HepG2 (cell line): ENCODE measurements around the gene HNRNPA2B1. TPM values are rescaled to one million over a fixed set of nuclear protein-coding genes. Genes with fewer than 3 reads are reported as not detected.

ENCODE experiments used
- ERF ChIP-seq: IDR thresholded peaks from 2 replicates; pipeline ENCODE4 v1.6.1; 2018; ENCODE audit warnings: missing biosample characterization, missing genetic modification reagents
- GPBP1L1 ChIP-seq: sonication (generic); formaldehyde crosslinking; IDR thresholded peaks from 2 replicates; pipeline ENCODE4 v1.5.0; 2020; ENCODE audit warnings: mild to moderate bottlenecking, missing genetic modification reagents
- MEF2D ChIP-seq: sonication (generic); formaldehyde crosslinking; IDR thresholded peaks from 2 replicates; pipeline ENCODE4 v1.5.1; 2020; ENCODE audit warnings: mild to moderate bottlenecking, missing genetic modification reagents
- NFIB ChIP-seq: sonication (generic); formaldehyde crosslinking; IDR thresholded peaks from 2 replicates; pipeline ENCODE4 v1.9.0; 2021; ENCODE audit warnings: missing genetic modification reagents, mild to moderate bottlenecking, borderline replicate concordance
- NFIC ChIP-seq: IDR thresholded peaks from 2 replicates; pipeline ENCODE4 v1.6.1; 2012; ENCODE audit warnings: mild to moderate bottlenecking, low read length, inconsistent platforms
- POLR2G ChIP-seq: fragments of 200-400 bp; formaldehyde crosslinking; IDR thresholded peaks from 2 replicates; pipeline ENCODE4 v1.6.1; 2018; ENCODE audit warnings: mild to moderate bottlenecking, low read depth, low read length, moderate library complexity
- PRMT3 ChIP-seq: sonication (generic); formaldehyde crosslinking; IDR thresholded peaks from 2 replicates; pipeline ENCODE4 v1.8.1; 2022; ENCODE audit warnings: low read depth, mild to moderate bottlenecking, moderate library complexity, missing genetic modification reagents, borderline replicate concordance
- SKI ChIP-seq: fragments of 450-650 bp; IDR thresholded peaks from one replicate; pipeline ENCODE4 v1.6.1; 2018; ENCODE audit warnings: mild to moderate bottlenecking; ENCODE audit not compliant: partially characterized antibody
- SMAD3 ChIP-seq: sonication (generic); formaldehyde crosslinking; IDR thresholded peaks from 2 replicates; pipeline ENCODE4 v1.4.0; 2020; ENCODE audit warnings: missing genetic modification reagents
- THRA ChIP-seq: sonication (generic); formaldehyde crosslinking; IDR thresholded peaks from 2 replicates; pipeline ENCODE4 v1.4.0; 2020; ENCODE audit warnings: missing genetic modification reagents, borderline replicate concordance
- ZNF292 ChIP-seq: sonication (generic); formaldehyde crosslinking; IDR thresholded peaks from 2 replicates; pipeline ENCODE4 v1.8.1; 2022; ENCODE audit warnings: mild to moderate bottlenecking, low read depth, missing genetic modification reagents, borderline replicate concordance
- ZNF431 ChIP-seq: sonication (generic); formaldehyde crosslinking; IDR thresholded peaks from 2 replicates; pipeline ENCODE4 v1.9.0; 2022; ENCODE audit warnings: missing genetic modification reagents, low read depth, mild to moderate bottlenecking, borderline replicate concordance
- ZNF605 ChIP-seq: sonication (generic); formaldehyde crosslinking; IDR thresholded peaks from 2 replicates; pipeline ENCODE4 v1.8.0; 2022; ENCODE audit warnings: mild to moderate bottlenecking, missing genetic modification reagents
- ZNF709 ChIP-seq: sonication (generic); formaldehyde crosslinking; IDR thresholded peaks from 2 replicates; pipeline ENCODE4 v1.5.0; 2020; ENCODE audit warnings: mild to moderate bottlenecking, missing genetic modification reagents
- ZNF747 ChIP-seq: sonication (generic); formaldehyde crosslinking; IDR thresholded peaks from 2 replicates; pipeline ENCODE4 v1.8.1; 2023; ENCODE audit warnings: missing genetic modification reagents, mild to moderate bottlenecking, borderline replicate concordance
- ZNF772 ChIP-seq: sonication (generic); formaldehyde crosslinking; IDR thresholded peaks from 2 replicates; pipeline ENCODE4 v1.5.0; 2020; ENCODE audit warnings: mild to moderate bottlenecking, missing genetic modification reagents
- ZNF879 ChIP-seq: sonication (generic); formaldehyde crosslinking; IDR thresholded peaks from 2 replicates; pipeline ENCODE4 v1.8.1; 2023; ENCODE audit warnings: missing genetic modification reagents
- polyA plus RNA-seq, 8 experiments: library from polyadenylated mRNA; depleted of rRNA in 3 of 8; stranded (reverse) in 7 of 8; unstranded in 1 of 8; fragments of >200 nt; fragmentation: Illumina TruSeq in 4 of 8; extraction: Trizol in 4 of 8; gene quantifications; 2 replicates each; pipeline versions ENCODE4 v1.2.1 to v1.2.3, GENCODE V29; 2011 to 2016; ENCODE audit warnings: low read depth in 4 of 8, missing spikeins in 1 of 8, mixed read lengths in 1 of 8; ENCODE audit not compliant: insufficient read depth in 1 of 8
- total RNA-seq, 5 experiments: library from RNA; depleted of rRNA; stranded (reverse); fragments of >200 nt; fragmentation: Illumina TruSeq; extraction: Trizol; gene quantifications; 2 replicates each; pipeline ENCODE4 v1.2.3, GENCODE V29; 2016; ENCODE audit warnings: low read depth in 1 of 5
- TF ChIP-seq, protein P1 (sequence below), 2 experiments: fragments of 450-650 bp in 1 of 2; sonication (generic) in 1 of 2; formaldehyde crosslinking; IDR thresholded peaks; 2 replicates each; pipeline versions ENCODE4 v1.5.0 to v1.8.0; 2020 to 2022; ENCODE audit warnings: mild to moderate bottlenecking in 1 of 2, missing genetic modification reagents in 1 of 2
- TF ChIP-seq, protein P2 (sequence below): sonication (generic); formaldehyde crosslinking; conservative IDR thresholded peaks from 2 replicates; pipeline ENCODE4 v1.4.0; 2020; ENCODE audit warnings: missing genetic modification reagents
- TF ChIP-seq, protein P3 (sequence below): IDR thresholded peaks from 2 replicates; pipeline ENCODE4 v1.6.1; 2016; ENCODE audit warnings: low read depth, control low read depth
- TF ChIP-seq, protein P4 (sequence below): sonication (generic); formaldehyde crosslinking; IDR thresholded peaks from 2 replicates; pipeline ENCODE4 v1.5.0; 2020; ENCODE audit warnings: missing genetic modification reagents

Gene HNRNPA2B1
- total and polyA plus RNA-seq, 2 of the 13 experiments (the other 11 are each of a cell fraction or from before 2014, with no cell fraction given): 193 to 412 TPM

DNA sequence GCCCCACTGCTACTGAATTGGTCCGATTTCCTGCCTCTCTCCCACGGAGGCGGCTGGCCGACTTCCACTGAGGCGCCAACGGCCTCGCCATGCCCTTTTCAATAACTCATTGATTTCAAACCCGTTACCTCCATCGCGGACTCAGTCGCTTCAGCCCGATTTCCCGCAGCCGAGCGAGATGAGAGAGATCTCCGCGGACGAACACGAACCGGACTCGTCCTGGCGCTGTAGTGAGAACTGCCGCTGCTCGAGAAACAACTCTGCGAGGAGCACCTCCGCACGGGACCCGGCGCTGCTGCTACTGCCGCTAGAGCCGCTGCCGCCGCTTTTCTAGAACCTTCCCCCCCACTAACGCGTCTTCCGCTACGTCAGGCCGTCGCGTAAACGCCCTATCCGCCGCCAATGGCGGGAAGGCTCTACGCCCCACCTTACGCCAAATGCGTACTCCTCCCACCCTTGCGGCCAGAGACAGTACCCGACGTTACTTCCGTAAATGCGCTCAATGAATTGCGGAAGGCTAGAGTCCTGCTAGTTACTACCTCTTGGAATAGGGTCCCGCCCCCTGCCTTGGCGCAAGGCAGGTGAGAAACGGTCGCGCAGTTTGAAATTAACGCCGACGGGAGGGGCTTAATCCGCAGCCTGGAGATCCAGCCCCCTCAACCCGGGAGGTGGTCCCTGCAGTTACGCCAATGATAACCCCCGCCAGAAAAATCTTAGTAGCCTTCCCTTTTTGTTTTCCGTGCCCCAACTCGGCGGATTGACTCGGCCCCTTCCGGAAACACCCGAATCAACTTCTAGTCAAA is at the start of gene HNRNPA2B1 (continued):
- TF ChIP-seq ZNF709 (peak; percentile 44), ZNF747 (no peak; the same call in 1 of the 2 replicates), PRMT3 (CRISPR knock-in tag) (no peak), ZNF605 (CRISPR knock-in tag) (peak; percentile 92), SKI (peak; percentile 77), MEF2D (CRISPR knock-in tag) (no peak), NFIB (no peak), NFIC (peak; percentile 15; the same call in 1 of the 2 replicates), ERF (peak; percentile 77; the same call in 1 of the 2 replicates), ZNF772 (CRISPR knock-in tag) (peak; percentile 75), ZNF431 (CRISPR knock-in tag) (no peak), THRA (CRISPR knock-in tag) (peak; percentile 37; the same call in 1 of the 2 replicates), ZNF292 (no peak), GPBP1L1 (no peak), SMAD3 (CRISPR knock-in tag) (peak; percentile 82; the same call in 1 of the 2 replicates), POLR2G (peak; percentile 100), ZNF879 (CRISPR knock-in tag) (no peak)
- TF ChIP-seq, protein P1, sequence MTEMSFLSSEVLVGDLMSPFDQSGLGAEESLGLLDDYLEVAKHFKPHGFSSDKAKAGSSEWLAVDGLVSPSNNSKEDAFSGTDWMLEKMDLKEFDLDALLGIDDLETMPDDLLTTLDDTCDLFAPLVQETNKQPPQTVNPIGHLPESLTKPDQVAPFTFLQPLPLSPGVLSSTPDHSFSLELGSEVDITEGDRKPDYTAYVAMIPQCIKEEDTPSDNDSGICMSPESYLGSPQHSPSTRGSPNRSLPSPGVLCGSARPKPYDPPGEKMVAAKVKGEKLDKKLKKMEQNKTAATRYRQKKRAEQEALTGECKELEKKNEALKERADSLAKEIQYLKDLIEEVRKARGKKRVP (CRISPR knock-in tag; IDR thresholded peaks at IDR 0.05): peak in 1 of 2 experiments; percentile 50; a peak in 2 of 4 replicates
- TF ChIP-seq, protein P2, sequence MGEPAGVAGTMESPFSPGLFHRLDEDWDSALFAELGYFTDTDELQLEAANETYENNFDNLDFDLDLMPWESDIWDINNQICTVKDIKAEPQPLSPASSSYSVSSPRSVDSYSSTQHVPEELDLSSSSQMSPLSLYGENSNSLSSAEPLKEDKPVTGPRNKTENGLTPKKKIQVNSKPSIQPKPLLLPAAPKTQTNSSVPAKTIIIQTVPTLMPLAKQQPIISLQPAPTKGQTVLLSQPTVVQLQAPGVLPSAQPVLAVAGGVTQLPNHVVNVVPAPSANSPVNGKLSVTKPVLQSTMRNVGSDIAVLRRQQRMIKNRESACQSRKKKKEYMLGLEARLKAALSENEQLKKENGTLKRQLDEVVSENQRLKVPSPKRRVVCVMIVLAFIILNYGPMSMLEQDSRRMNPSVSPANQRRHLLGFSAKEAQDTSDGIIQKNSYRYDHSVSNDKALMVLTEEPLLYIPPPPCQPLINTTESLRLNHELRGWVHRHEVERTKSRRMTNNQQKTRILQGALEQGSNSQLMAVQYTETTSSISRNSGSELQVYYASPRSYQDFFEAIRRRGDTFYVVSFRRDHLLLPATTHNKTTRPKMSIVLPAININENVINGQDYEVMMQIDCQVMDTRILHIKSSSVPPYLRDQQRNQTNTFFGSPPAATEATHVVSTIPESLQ: 0 out of 2 replicates have a peak, but pooled peaks have one; percentile 66
- TF ChIP-seq, protein P3, sequence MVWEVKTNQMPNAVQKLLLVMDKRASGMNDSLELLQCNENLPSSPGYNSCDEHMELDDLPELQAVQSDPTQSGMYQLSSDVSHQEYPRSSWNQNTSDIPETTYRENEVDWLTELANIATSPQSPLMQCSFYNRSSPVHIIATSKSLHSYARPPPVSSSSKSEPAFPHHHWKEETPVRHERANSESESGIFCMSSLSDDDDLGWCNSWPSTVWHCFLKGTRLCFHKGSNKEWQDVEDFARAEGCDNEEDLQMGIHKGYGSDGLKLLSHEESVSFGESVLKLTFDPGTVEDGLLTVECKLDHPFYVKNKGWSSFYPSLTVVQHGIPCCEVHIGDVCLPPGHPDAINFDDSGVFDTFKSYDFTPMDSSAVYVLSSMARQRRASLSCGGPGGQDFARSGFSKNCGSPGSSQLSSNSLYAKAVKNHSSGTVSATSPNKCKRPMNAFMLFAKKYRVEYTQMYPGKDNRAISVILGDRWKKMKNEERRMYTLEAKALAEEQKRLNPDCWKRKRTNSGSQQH (CRISPR knock-in tag): peak; percentile 25; the same call in 1 of the 2 replicates
- TF ChIP-seq, protein P4, sequence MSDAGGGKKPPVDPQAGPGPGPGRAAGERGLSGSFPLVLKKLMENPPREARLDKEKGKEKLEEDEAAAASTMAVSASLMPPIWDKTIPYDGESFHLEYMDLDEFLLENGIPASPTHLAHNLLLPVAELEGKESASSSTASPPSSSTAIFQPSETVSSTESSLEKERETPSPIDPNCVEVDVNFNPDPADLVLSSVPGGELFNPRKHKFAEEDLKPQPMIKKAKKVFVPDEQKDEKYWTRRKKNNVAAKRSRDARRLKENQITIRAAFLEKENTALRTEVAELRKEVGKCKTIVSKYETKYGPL (CRISPR knock-in tag): 0 out of 2 replicates have a peak, but pooled peaks have one; percentile 55
